ENCODE results near the gene TMPRSS13. TPM values are rescaled to one million over a fixed set of nuclear protein-coding genes. Genes with fewer than 3 reads are reported as not detected.
A peak's percentile ranks its signal among the peaks of the same experiment; 100 is the strongest.

The TMPRSS13 gene
- total RNA-seq, 2 donors from 2014 or later, result 1.2 to 14.7 TPM

GRCh38 chr11:117862019-117862725 lies 67.0 kb downstream of the TMPRSS13 start:
- no peak for DNase-seq (ENCODE audit: low spot score)
- WGBS, result 50% methylated on average over 12 of the region's 12 CpGs
- H3K27me3 ChIP-seq (replicated peaks; ENCODE audit: insufficient read depth), result no peaks in the 10 kb centered on the region
- no peaks in the 10 kb centered on the region for H3K36me3 ChIP-seq
- TF ChIP-seq CTCF (IDR thresholded peaks at IDR 0.05) (no peak), POLR2AphosphoS5 (IDR thresholded peaks at IDR 0.05) (no peak), POLR2A (IDR thresholded peaks at IDR 0.05) (no peak)
- no peak overlapping the region for H3K4me3 ChIP-seq
- no peaks in the 10 kb centered on the region for H3K9me3 ChIP-seq
- intact Hi-C loops (cut with DNase I), result no loop called here
- H3K27ac ChIP-seq, result peak overlapping the region; percentile 8 to 39
- H3K4me1 ChIP-seq (replicated peaks), result no peaks in the 10 kb centered on the region

- Histone ChIP-seq H3K9me3 (no peaks in the 10 kb centered on the region), H3K27ac (peak overlapping the region; percentile 8 to 39), H3K36me3 (no peaks in the 10 kb centered on the region), H3K4me1 (replicated peaks) (no peaks in the 10 kb centered on the region), H3K4me3 (no peak overlapping the region), H3K27me3 (replicated peaks; ENCODE audit: insufficient read depth) (no peaks in the 10 kb centered on the region)
- DNase-seq (ENCODE audit: low spot score), result no peak
- intact Hi-C loops (cut with DNase I), result no loop called here
- no peak for TF ChIP-seq POLR2AphosphoS5 (IDR thresholded peaks at IDR 0.05)
- no peak for TF ChIP-seq POLR2A (IDR thresholded peaks at IDR 0.05)
- TF ChIP-seq CTCF (IDR thresholded peaks at IDR 0.05), result no peak
- 44% methylated on average over 13 of the region's 13 CpGs for WGBS
These were observed 67.8 kb downstream of the TMPRSS13 start for GRCh38 chr11:117861151-117862018.

- WGBS, result 77% methylated on average over 6 of the region's 6 CpGs
- TF ChIP-seq CTCF (IDR thresholded peaks at IDR 0.05) (no peak), POLR2AphosphoS5 (IDR thresholded peaks at IDR 0.05) (no peak), POLR2A (IDR thresholded peaks at IDR 0.05) (no peak)
- H3K27ac ChIP-seq, result no peak overlapping the region
- no peaks in the 10 kb centered on the region for H3K36me3 ChIP-seq
- H3K4me1 ChIP-seq (replicated peaks), result no peaks in the 10 kb centered on the region
- intact Hi-C loops (cut with DNase I), result no loop called here
- H3K27me3 ChIP-seq (replicated peaks; ENCODE audit: insufficient read depth), result no peaks in the 10 kb centered on the region
- no peak for DNase-seq (ENCODE audit: low spot score)
- H3K9me3 ChIP-seq, result no peaks in the 10 kb centered on the region
- H3K4me3 ChIP-seq, result no peak overlapping the region
These were observed 69.1 kb downstream of the TMPRSS13 start for GRCh38 chr11:117860139-117860538.

- WGBS, result 68% methylated on average over 9 of the region's 9 CpGs
- Histone ChIP-seq H3K27ac (no peak overlapping the region), H3K9me3 (no peaks in the 10 kb centered on the region), H3K4me3 (no peak overlapping the region), H3K4me1 (replicated peaks) (no peaks in the 10 kb centered on the region), H3K27me3 (replicated peaks; ENCODE audit: insufficient read depth) (no peaks in the 10 kb centered on the region), H3K36me3 (no peaks in the 10 kb centered on the region)
- TF ChIP-seq POLR2AphosphoS5 (IDR thresholded peaks at IDR 0.05), result no peak
- no peak for TF ChIP-seq CTCF (IDR thresholded peaks at IDR 0.05)
- TF ChIP-seq POLR2A (IDR thresholded peaks at IDR 0.05), result no peak
- DNase-seq (ENCODE audit: low spot score), result no peak
- intact Hi-C loops (cut with DNase I), result no loop called here
These were observed 69.6 kb downstream of the TMPRSS13 start for GRCh38 chr11:117859488-117860112.
